Left ventricle myocardium superior (tissue), 1 donor: ENCODE data around the gene RHBDL3. TPM values are rescaled to one million over a fixed set of nuclear protein-coding genes. Genes with fewer than 3 reads are reported as not detected.
"Not testable (repeated sequence)": the region's sequence is repeated elsewhere in the genome, so short reads cannot be mapped to it uniquely, and the experiment has no call there.

Experiments used
- ATAC-seq: fragments of 200-7000 bp; cut with Tn5 transposase; one replicate; pipeline ENCODE4 v1.9.1; 2020; ENCODE audit warnings: mild to moderate bottlenecking, moderate library complexity
- DNase-seq: peaks from one replicate; pipeline ENCODE4 v3.0.0-alpha.2; 2020
- intact Hi-C: fragments of 100-400 bp; cut with micrococcal nuclease; formaldehyde crosslinking; loops from one replicate; pipeline ENCODE4 v1.11.0; 2022
- microRNA-seq: library from miRNA; unstranded; fragments of <30 nt; microRNA quantifications from one replicate; pipeline ENCODE4 v1.2.0, GENCODE V29; 2020; ENCODE audit warnings: borderline number of aligned reads
- total RNA-seq: library from RNA; stranded (reverse); fragmentation: NEBNext Ultra II Directional; extraction: Animal tissue kit (Norgen Biotek cat#: 25700); gene quantifications from one replicate; pipeline ENCODE4 v1.2.1, GENCODE V29; 2021
- donor health status: DM: no; HTN: yes; CAD: no; lungs with severe emphysema.

RHBDL3 gene
- total RNA-seq, 1 donor from 2014 or later = 3.1 TPM

- intact Hi-C loops = no loop called here
- no peak for DNase-seq
- no peak for ATAC-seq
Observed at GRCh38 chr17:32348483-32348800, 82.8 kb downstream of the RHBDL3 start.

GRCh38 chr17:32349503-32349853 lies 83.8 kb downstream of the RHBDL3 start:
- intact Hi-C loops = no loop called here
- DNase-seq (peak; percentile 33), ATAC-seq (peak; percentile 38)

DNA sequence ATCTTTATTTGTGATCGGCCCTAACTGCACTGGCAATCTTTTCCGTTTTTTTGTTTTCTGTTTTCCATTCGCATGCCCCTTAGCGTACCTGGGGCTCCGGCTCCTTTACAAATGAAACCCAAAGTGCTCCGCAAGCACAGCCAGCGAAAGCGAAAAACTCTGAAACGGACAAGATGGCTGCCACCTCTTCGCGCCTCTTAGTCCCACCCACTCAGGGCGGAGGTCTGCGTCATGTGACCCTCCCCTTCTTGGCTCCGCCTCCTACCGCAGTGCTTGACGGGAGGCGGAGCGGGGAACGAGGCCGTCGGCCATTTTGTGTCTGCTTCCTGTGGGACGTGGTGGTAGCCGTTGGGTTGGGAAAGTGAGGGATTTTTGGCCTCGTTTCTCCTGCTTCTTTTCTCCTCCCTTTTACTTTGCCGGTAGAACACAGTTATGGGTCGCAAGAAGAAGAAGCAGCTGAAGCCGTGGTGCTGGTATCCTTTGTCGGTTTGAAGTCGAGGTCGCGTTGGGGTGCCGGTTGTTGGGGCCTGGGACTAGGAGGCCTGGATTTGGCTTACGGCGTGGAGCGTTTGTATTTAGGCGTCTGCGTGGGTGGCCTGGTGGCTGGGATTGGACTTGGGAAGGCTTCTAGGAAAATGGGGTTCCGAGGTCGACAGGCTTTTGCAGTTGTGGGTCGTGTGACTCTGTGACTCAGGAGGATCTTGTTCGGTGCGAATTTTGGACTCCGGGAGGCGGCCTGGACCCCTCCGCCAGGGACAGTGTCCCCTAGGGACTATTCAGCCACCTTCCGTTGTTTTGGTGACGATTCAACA lies 84.4 kb downstream of the RHBDL3 start, which contains the start of gene ZNF207:
TSS of gene ZNF207 (plus strand) at position 304 of the 812 bp plus-strand sequence. CDS start at position 433, 129 bp downstream.
- ATAC-seq (peak; percentile 99), DNase-seq (peak; percentile 95)
- intact Hi-C loops = no loop called here

GRCh38 chr17:32350666-32351418 lies 85.2 kb downstream of the RHBDL3 start:
- peak; percentile 57 for ATAC-seq
- intact Hi-C loops = no loop called here
- DNase-seq = no peak

- DNase-seq, ATAC-seq, intact Hi-C loops: not testable (repeated sequence)
Observed at GRCh38 chr17:32352734-32353133, 87.1 kb downstream of the RHBDL3 start.

- DNase-seq (no peak), ATAC-seq (peak; percentile 54)
- intact Hi-C loops = no loop called here
Observed at GRCh38 chr17:32355649-32356377, 90.2 kb downstream of the RHBDL3 start.

- intact Hi-C loops = no loop called here
Observed at GRCh38 chr17:32356378-32356743, 90.7 kb downstream of the RHBDL3 start.

DNA sequence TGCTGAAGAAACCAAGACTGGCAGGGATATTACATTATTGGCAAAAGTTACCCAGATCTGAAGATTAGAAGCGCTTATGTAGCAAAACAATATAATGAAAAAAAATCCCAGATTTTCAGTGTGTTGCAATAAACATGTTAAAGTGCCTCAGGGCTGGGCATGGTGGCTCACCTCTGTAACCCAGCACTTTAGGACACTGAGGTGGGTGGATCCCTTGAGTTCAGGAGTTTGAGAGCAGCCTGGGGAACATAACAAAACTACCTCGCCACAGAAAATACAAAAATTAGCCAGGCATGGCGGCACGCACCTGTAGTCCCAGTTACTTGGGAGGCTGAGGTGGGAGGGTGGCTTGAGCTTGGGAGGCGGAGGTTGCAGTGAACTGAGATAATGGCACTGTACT lies 91.1 kb downstream of the RHBDL3 start:
- intact Hi-C loops = no loop called here
- DNase-seq (no peak), ATAC-seq (no peak)

More at GRCh38 chr17:32356378-32356743, 90.7 kb downstream of the RHBDL3 start:
- DNase-seq (no peak), ATAC-seq (no peak)

- DNase-seq = no peak
- ATAC-seq = no peak
- intact Hi-C loops = no loop called here
Observed at GRCh38 chr17:32357615-32358014, 92.0 kb downstream of the RHBDL3 start.

- ATAC-seq (no peak), DNase-seq (no peak)
- intact Hi-C loops = no loop called here
Observed at GRCh38 chr17:32361270-32361669, 95.6 kb downstream of the RHBDL3 start.

DNA sequence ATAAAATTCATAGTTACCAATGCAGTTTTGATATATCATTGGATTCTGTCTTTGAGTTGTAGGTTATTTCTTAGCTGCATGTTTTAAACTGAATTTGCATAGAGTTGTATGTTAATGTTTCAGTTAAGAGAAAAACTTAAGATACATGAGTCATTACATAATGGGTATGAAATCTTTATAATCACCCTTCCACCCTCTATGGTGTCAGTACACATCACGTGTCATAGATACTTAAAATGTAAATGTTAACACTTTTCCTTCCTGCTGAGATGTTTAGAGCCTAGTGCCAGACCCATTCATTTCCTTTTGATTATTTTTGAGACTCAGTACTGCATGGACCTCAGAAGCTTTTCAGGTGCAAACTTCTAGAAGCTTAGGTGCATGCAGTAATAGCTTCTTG lies 104.8 kb downstream of the RHBDL3 start:
- intact Hi-C loops = no loop called here
- ATAC-seq = no peak

More for the DNA sequence above, 104.8 kb downstream of the RHBDL3 start:
- DNase-seq = no peak

Small RNAs within 50 kb of the gene (microRNA-seq; reads per million reads assigned to microRNA genes)
- not detected for gene MIR632

Other genes with a start within 250 kb of the RHBDL3 start
- 77.3 TPM for gene RHOT1, start 123.3 kb upstream of the RHBDL3 start, total RNA-seq
- 18.5 TPM for gene C17orf75, start 76.3 kb downstream of the RHBDL3 start, total RNA-seq
- 54.9 TPM for gene ZNF207, start 84.3 kb downstream of the RHBDL3 start, total RNA-seq
- 67.8 TPM for gene PSMD11, start 178.7 kb downstream of the RHBDL3 start, total RNA-seq
- 1.4 TPM for gene CDK5R1, start 221.2 kb downstream of the RHBDL3 start, total RNA-seq